SKM-1 (cell line): ENCODE measurements around the gene SMIM20.

Source experiments
- DNase-seq: peaks from one replicate; lab custom pipeline; 2025; ENCODE audit not compliant: unreplicated experiment; lab: John Stamatoyannopoulos, UW

The SMIM20 gene

DNA sequence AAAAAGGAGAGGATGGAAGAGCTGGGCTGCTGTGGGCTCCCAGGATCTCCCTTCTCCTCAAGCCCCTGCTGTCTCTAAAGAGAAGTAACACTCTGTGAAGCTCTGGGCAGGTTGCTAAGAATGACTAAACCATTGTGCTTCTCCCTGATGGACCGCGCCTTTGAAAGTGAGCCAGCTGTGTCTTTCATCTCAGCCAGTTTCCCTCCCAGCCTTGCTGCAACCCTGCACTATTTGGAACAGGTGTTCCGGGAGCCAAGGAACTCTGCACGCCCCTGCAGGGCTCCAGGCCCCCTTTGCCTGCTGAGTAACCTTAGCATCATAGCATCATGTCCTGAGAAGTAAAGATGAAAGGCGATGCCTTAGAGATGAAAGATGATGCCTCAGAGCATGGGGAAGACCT lies 39.7 kb downstream of the SMIM20 start:
- no peak for DNase-seq

GRCh38 chr4:25954293-25954904 lies 40.4 kb downstream of the SMIM20 start:
- no peak for DNase-seq

DNA sequence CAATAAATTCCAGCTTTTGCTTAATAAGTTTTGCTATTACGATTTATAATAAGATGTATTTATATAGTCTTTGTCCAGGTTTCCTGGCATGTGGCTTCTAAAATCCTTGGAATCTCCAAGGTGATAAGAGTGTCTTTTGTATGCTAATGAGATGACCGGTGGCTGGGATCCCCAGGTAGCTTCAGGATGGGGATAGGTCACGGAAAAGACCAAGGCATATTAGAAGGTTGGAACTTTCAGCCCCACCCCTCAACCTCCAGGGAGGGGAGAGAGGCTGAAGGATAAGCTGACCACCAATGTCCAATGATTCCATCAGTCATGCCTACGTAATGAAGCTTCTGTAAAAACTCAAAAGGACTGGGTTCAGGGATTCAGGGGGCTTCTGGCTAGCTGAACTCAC lies 41.7 kb downstream of the SMIM20 start:
- DNase-seq, result no peak

GRCh38 chr4:25956260-25956659 lies 42.2 kb downstream of the SMIM20 start:
- no peak for DNase-seq

DNA sequence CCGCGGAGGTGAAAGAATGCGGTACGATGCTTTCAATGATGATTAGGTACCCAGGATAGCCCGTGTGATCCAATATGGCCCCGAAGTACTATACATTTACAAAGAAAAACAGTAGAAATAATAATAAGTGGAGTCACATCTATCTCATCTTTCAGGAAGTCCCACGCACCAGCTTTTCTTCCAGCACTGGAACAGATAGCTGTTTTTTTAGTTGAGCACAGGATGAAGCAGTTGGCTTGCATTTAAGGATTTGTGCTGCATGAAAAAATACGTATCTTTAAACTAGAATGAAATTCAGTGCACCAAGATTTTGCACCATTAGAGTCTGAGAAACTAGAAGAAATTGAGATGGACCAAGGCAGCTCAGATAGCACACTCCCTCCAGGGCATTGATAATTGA lies 44.1 kb downstream of the SMIM20 start:
- no peak for DNase-seq

DNA sequence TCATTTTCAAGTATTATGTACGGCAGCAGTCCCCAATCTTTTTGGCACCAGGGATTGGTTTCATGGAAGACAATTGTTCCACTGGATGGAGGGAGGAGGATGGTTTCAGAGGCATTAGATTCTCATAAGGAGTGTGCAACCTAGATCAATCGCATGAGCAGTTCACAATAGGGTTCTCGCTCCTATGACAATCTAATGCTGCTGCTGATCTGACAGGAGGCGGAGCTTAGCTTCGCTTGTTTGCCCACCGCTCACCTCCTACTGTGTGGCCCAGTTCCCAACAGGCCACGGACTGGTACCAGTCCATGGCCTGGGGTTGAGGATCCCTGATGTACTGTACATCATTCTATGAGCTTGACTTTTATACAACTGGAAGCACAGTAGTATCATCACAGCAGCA lies 48.4 kb downstream of the SMIM20 start:
- no peak for DNase-seq

DNA sequence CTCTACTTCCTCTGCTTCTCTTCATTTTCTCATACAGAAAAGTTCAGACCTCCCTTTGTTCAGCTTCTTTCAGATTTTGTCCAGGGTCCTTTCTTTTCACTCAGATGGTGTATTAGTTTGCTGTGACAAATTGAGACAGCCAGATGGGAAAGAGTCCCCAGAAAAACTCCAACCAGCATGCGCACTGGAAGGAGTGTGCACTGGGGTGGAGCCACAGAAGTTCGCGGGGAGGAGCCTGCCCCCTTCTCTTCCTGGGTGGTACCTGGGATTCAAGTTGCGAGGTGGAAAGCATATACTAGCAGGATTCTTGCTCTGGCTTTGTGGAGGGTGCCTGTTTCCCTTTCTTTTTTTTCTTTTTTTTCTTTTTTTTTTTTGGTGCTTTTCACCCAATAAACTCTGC lies 51.6 kb downstream of the SMIM20 start:
- no peak for DNase-seq

GRCh38 chr4:25966171-25966570 lies 52.2 kb downstream of the SMIM20 start:
- no peak for DNase-seq

DNA sequence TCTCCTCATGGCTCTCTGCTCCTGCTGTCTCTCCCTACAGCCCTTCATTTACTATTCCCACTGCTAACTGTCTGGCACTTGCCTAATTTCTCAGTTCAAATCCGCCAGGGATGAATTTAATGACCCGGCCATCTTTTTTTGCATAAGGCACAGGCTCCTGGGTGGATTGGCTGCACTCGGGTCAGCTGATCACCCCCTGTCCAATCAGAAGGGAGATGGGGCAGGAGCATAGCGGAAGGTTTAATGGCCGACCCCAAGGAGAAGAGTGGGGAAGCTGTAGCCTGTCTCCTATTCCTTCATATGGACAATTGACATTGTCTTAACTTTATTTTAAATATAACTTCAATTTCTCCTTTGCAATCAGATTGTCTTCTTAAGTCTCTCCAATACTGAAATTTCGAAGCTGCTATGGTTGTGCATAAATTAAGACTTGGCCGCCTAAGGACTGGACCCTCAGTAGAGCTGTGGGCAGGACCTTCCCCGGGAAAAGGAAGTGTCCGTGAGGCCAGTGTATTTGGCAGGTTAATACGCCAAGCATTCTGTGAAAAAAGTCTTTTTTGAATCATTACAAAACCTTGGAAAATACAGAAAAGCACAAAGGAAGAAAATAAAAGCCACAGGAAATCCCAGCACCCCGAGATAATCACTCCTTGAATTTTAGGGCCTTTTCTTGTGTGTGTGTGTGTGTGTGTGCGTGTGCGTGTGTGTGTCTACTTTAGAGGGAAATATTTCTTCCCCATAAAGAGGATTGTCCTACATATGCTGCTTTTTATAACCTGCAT lies 55.5 kb downstream of the SMIM20 start:
- DNase-seq, result no peak

- DNase-seq, result no peak
These were observed 56.2 kb downstream of the SMIM20 start for GRCh38 chr4:25970226-25970675.

GRCh38 chr4:25970691-25971432 lies 56.8 kb downstream of the SMIM20 start:
- no peak for DNase-seq

GRCh38 chr4:25972366-25972765 lies 58.3 kb downstream of the SMIM20 start:
- no peak for DNase-seq

DNA sequence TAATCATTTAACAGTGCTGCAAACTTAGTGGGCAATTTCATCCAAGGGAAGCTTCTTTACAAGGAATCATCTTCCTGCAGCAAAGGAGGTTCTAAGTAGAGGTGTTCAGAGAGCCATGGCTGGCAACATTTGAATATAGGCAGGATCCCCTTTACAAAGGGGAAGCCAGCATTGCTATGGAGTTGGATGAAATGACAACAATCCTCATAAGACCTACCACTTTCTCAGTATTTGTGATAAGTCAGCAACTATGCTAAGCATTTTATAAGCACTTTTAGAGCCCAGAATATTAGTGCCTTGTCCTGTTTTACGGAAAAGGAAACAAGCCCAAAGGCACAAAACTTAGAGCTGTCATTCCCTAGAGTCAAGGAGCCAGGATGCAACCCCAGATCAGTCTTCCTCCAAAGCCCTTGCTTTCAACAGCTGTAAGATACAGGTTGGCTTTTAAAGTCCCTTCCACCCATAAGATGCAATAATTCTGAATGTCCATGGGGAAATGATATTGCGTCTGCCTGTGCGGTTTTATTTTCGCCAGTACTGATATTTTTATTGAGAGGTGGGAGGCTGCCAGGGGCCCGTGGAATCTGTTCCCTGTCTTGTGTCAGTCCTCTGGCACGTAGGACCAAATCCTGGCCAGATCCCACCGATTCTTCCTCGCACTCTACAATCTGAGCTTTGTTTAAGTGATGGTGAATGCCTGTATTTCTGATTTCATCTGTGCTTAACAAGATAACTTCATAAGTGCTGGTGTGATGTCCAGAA lies 59.1 kb downstream of the SMIM20 start:
- DNase-seq, result no peak

- DNase-seq, result no peak
These were observed 62.8 kb downstream of the SMIM20 start for GRCh38 chr4:25976780-25977179.

DNA sequence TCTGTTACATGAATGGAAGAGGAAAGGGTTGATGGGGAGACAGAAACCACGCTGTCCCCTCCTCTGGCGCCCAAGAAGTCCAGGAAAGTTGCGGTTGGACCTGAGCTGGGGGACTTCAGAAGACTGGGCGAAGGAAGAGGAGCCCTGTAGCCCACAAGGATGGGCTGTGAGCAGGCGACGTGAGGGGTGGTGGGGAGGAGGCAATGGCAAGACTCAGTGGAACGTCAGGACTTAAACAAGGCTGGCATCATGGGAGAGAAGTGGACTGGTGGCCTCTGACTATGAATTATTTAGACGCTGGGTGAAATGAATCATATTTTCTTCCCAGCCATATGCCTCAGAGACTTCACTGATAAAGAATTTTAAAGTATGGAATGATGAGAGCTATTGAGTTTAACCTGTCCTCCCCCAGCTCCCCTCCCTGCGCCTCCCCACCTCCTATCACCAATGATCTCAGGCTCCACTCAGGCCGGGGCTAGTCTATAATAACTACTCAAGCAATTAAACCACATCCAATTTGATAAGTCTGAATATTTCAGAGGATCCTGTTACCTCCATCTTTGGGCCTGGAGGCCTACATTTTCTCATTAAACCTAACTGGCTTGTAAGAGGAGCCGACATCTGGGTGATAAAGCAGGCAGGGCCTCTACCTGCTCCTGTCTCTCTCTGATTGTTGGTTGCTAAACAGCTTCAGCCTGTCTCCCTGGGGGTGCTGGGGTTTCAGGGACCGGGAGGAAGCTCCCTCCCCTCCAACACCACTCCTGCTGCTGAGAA lies 63.6 kb downstream of the SMIM20 start:
- DNase-seq, result no peak

DNA sequence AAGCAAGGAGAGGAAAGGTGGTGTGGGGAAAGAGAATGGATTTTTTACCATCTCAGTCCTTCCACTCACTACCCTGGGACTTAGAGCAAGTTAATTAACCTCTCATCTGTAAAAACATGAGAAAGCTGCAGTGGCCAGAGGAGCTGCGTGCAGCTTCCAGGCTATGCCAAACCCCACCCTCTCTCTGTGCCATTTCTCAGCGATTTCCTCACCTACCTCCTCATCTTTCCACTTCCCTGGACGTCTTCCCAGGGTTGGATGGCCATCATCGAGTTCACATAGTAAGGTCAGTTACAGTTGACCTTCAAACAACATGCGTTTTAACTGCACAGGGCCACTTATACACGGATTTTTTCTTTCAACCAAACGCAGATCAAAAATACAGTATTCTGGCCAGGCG lies 64.3 kb downstream of the SMIM20 start:
- no peak for DNase-seq
